ENCODE results near the gene DDN.

Gene DDN

DNA sequence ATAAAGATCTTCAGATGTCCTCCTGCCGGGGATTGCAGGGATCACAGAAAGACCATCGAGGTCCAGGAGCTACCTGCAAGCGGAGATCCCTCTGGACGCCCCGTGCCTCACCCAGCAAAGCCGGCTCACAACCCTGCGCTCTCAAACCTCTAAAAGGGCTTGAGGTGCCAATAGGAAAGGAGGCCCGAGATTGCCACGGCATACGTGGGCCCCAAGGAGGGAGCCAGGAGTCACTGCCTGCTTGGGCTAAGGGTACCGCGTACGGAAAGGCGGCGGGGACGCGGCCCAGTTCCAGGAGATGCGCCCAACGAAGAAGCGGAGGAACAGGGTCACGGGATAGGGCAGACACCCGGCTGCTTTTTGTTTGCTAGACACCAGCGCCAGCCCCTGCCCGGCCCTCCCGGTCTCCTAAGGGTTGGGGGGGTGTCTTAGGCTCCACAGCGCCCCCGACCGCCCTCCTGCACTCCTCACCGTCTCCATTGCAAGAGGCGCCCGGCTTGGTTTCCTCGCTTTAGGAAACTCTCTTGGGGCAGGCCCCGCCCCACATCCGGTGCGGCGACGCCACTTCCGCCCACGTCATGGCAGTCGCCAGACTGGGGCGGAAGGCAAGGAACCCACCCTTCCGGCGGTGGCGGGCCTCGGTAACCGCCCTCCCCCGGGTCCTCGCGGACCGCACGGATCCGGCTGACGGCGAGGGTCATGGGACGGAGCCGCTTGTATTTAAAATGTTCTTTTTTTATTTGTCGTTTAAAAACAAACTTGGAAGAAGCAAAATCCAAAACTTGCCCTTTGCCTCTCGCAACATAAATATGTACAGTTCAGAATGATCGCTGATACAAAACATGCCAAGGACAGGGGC lies 19.3 kb upstream of the DDN start, which contains the start of gene PRKAG1:
Gene PRKAG1 (minus strand): TSS at position 516 of the 859 bp plus-strand sequence. CDS start 36 bp downstream, at position 480.
- peak within 1 kb of the TSS; percentile 76 for H3K4me3 ChIP-seq (ENCODE audit: low read depth, low read length)
- DNase-seq (ENCODE audit: low read depth): peak; percentile 91

DNA sequence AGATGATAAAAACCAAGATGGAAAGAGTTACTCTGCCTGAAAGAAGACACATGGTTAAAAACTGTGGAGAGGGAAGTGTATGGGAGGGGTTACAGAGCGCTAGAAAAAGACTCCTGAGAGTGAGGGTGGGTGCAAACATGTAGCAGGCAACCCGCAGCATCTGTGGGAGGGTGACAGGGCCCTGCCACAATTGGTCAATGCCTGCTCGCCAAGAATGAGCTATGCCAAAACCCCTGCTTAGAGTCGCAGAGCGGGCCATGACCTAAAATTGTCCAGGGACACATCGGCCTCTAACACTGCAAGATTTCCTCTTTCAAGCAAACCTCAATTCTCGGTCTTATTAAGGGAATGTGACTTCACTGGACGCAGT lies 18.7 kb upstream of the DDN start:
- no peak for DNase-seq (ENCODE audit: low read depth)
- peak overlapping the region; percentile 76 for H3K4me3 ChIP-seq (ENCODE audit: low read depth, low read length)

DNA sequence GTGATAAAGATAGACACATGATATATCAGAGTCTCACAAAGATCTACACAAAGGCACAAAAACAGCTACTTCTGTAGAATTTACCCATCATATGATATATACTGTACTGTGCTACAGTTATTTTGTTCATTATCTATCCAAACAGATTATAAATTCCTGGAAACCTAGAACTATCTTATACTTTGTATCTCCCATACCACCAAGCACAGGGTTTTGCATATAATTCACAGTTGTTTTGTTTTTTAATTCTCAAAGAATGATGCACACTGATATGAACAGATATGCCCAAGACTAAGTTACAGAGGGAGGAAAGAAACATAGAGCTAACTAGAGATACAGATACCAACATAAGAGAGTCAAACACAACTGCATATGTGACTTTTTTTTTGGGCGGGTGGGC lies 16.0 kb upstream of the DDN start:
- H3K4me3 ChIP-seq (ENCODE audit: low read depth, low read length): no peak overlapping the region
- no peak for DNase-seq (ENCODE audit: low read depth)

DNA sequence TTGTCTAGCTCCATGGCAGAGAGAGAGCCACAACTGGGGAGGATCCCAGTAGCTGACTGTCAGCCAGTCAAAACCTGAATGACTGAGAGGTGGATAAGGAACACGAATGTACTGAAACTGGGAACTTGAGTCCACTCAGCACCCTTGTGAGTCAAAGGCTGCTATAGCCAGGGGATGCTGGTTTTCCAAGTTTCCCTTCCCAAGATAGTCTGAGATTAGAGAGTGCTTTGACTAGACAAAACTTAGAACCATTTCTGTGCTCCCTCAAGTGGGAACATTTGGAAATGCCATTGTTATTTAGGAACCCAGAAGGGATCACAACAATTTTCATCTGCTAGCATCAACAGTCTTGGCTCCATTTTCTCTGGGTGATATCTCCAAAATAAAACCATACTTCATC lies 15.4 kb upstream of the DDN start:
- no peak overlapping the region for H3K4me3 ChIP-seq (ENCODE audit: low read depth, low read length)

DNA sequence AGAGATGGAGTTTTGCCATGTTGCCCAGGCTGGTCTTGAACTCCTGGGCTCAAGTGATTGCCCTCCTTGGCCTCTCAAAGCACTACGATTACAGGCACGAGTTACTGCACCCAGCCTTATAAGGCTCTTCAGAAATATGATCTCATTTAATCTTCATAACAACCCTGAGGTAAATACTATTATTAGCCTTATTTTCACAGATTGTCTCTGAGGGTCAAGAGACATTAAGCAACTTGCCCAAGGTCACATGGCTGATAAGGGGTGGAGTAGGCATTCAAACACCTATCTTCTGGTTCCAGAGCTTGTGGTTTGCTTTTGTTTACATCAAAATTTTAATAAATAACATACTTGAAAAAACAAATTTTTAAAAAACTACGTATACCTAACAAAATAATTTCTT lies 14.3 kb upstream of the DDN start:
- no peak for DNase-seq (ENCODE audit: low read depth)

More for the DNA sequence above, 15.4 kb upstream of the DDN start:
- no peak for DNase-seq (ENCODE audit: low read depth)

DNA sequence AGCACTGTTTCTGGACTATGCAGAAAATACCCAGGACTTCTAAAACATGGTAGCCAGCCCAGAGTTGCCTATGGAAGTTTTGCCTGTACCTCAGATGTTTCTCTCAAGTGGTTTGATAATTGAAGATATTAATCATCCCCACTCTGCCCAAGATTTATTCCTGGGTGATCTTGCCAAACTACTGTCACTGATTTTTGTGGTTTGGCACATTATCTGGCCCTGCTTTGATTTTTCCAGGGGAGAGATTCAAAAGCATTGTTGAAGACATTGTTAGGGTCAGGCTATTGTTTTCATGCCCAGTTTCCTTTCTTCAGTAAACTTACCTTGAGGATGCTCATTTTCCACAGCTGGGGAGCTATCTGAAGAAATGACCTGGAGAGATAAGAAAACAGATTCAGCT lies 13.6 kb upstream of the DDN start:
- DNase-seq (ENCODE audit: low read depth): no peak

More for the DNA sequence above, 14.3 kb upstream of the DDN start:
- no peak overlapping the region for H3K4me3 ChIP-seq (ENCODE audit: low read depth, low read length)

DNA sequence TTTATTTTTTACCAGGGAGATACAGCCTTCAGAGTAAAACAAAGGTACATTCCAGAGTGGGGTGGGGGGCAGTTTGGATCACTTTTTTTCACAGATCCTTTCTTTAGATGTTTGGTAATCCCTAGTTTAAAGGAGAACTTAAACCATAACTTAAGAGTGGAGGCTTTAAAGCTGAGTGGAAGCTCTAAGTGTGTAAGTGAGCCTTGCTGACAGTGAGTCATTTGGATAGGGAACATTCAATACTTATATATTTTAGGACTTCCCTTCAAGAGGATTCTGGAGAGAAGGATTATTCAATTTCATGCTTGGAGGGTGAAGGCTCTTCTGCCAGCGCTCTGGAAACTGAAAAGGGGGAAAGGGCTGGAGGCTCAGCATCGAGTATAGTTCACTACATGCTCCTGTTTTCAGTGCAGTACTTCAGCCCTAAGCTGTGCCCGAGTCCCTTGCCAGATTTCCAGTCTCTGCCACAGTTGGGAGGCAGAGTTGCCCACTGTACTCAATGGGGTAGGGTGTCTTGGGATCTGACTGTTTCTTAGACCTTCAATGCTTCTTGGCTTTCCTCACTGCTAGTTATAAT lies 11.0 kb upstream of the DDN start:
- H3K4me3 ChIP-seq (ENCODE audit: low read depth, low read length): no peak overlapping the region
- no peak for DNase-seq (ENCODE audit: low read depth)

More for the DNA sequence above, 13.6 kb upstream of the DDN start:
- H3K4me3 ChIP-seq (ENCODE audit: low read depth, low read length): no peak overlapping the region

DNA sequence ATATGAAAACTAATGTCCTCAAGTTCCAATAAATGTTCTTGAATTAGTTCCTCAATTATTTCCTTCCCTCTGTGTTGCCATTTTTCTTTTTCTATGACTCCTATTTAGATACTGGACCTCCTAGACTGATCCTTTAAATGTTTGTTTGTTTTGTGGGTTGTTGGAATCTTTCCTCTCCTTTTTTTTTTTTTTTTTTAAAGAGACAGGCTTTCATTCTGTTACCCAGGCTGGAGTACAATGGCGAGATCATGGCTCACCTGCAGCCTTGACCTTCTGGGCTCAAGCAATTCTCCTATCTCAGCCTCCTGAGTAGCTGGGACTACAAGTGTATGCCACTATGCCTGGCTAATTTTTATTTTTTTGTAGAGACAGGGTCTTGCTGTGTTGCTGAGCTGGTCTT lies 9.8 kb upstream of the DDN start:
- H3K4me3 ChIP-seq (ENCODE audit: low read depth, low read length): no peak overlapping the region
- DNase-seq (ENCODE audit: low read depth): no peak

DNA sequence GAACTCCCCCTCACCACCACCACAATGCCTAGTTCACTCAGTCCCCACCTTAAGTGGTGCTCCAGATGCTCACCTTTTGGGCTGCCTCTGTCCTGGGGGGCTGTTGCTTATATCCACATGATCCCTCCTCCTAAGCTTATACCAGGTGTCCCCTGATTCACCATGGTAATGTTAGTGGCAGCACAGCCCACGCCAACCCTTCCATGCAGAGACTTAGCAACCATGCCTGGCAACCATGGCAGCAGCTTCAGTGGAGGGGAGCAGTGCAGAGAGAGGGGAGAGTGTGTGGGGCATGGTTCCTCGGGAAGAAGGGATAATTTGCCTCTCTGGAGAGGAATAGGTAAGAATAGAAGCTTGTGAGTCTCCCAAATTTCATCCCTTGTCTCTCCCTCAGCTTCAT lies 1.2 kb upstream of the DDN start:
- DNase-seq (ENCODE audit: low read depth): no peak
- H3K4me3 ChIP-seq (ENCODE audit: low read depth, low read length): no peak overlapping the region

DNA sequence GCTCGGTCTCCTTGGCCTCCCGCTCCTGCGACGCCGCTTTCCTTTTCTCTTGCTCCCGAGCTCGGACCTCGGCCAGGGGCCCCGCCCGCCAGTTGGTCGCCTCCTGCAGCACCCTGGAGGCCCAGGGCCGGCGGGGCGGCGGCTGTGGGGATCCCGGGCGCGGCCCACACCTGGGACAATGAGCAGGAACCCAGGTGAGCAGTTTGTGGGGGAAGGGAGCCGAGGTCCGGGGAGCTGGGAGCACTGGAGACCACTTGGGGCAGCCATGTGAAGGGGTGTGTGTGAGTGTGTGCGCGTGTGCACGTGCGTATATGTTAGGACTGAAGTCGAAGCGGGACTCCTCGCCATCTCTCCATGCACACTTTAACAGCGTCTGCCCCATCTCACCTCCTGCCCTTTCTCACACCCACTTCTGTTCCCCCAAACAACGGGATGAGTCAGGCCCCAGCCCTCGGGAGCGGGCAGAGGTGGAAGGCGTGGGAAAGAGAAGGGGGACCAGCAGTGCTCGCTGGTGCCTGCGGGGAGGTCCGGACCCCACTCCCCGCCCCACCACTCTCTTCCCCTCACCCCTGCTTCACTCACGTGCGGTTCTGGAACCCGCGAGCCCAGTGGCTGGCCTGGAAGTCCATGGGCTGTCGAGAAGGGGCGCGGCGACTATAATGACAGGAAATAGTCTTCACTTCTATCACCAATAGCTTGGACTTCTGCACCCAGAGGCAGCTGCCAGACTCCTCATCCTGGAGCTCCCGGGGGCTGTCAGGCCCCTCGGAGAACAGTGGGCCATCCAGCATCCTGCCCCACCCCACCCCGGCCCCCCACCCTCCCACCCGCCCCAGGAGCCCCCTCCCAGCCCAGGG lies 450 bp downstream of the DDN start:
- DNase-seq (ENCODE audit: low read depth): no peak
- peak overlapping the region; percentile 42 for H3K4me3 ChIP-seq (ENCODE audit: low read depth, low read length)

DNA sequence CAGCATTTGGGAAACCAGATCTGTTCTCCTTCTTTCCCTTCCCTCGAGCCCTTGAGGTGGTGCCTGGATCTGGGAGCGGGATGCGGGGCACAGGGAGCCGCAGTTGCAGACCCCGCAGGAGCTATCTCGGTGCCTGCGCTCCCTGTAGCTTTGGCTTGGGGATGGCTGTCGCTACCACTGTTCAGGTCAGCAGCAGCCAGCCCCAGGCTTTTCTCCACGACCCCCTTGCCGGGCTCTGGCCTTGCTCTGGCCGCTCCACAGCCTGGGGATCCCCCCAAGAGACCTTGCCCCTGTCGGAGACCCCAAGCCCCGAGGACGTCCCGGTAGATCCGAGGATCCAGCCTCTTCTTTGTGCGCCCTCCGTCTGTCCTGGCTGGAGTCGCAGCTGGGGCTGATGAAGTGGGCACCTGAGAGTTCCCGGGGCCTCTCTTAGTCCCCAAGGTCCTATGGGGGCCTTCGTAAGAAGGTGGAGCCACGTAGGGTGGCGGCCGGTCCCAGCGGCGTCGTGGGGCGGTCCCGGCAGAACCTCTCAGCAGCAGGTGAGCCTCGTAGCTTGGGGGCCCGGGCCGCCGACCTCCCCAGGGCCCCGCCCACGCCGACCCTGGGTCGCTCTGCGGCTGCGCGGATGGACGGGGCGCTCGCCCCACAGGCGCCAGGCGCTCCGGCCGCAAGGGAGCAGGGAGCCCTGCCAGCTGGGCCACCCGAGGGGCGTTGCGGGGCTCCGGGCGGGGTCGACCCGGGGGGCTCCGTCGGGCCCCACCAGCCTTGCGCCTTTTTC lies 1.3 kb downstream of the DDN start:
- DNase-seq (ENCODE audit: low read depth): no peak
- peak overlapping the region; percentile 42 for H3K4me3 ChIP-seq (ENCODE audit: low read depth, low read length)

DNA sequence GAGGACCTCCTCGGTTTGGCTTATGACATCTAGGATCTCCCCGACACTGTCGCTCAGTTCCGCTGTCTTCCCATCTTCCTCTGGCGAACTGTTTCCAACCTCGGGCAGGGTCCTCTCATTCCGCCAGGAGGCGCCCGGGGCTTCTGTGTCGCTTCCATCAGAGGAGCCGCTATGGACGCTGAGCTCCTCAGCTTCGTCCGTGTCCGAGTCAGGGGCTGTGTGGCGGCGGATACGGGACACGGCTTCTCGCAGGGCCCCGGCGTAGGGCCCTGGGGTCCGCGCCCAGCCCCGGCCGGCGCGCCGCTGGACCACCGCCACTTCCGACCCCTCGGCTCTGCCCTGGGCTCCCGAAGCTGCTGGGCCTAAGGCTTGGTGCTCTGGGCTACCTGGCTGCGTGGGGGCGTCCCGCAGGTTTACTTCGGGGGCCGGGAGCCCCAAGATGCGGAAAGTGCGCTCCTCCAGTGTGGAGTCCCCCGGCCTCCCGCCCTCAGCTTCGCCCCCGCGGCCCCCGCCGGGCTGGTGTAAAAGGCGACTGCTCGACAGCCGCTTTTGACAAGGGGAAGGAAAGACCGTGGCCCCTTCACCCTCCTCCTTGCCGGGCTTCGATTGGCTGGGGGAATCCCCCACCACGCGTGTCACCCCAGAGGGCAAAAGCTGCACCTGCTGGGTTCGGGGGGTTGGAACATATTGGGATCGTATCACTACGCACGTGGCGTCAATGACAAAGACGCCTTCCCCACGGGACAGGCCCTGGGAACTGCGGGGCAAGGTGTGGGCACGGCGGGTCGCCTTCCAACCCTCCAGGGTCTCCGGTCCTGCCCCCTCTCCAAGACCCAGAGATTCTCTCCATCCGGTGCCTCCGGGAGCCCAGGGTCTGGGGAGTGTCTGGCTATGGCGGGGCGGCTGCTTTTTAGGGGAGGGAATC lies 2.1 kb downstream of the DDN start:
- H3K4me3 ChIP-seq (ENCODE audit: low read depth, low read length): peak overlapping the region; percentile 38
- DNase-seq (ENCODE audit: low read depth): no peak

DNA sequence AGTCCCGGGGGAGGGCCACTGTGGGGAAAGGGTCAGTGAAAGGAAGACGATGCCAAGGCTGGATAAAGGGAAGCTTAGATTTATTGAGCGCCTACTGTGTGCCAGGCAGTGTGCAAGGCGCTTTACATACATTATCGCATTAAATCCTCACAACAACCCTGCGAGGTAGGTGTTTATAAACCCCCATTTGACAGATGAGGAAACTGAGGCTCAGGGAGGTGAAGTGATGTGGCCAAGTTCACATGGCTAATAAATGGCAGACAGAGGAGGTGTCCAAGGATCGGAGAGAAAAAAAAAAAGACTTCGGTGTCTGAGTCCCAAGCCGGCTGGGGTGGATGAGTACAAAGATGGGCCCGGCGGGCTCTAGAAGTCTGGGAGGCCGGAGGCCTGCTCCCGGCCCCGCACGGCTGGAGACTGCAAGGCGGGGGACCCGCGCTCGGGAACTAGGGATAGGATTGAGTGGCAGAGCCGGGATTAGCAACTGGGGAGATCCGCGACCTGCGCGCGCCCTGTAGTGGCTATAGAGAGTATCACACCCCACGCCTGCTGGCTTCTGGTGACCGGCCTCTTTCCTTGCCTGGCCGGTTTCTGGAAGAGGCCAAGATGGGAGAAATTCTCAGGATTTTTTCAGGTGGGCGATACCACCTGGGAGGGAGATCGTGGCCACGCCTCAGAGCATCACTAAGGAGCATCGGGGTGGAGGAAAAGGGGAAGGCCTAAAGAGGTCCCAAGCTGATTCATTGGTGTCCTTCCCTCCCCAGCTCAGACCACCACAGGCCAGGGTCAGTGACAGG lies 3.9 kb downstream of the DDN start:
- DNase-seq (ENCODE audit: low read depth): no peak
- H3K4me3 ChIP-seq (ENCODE audit: low read depth, low read length): peak overlapping the region; percentile 14

DNA sequence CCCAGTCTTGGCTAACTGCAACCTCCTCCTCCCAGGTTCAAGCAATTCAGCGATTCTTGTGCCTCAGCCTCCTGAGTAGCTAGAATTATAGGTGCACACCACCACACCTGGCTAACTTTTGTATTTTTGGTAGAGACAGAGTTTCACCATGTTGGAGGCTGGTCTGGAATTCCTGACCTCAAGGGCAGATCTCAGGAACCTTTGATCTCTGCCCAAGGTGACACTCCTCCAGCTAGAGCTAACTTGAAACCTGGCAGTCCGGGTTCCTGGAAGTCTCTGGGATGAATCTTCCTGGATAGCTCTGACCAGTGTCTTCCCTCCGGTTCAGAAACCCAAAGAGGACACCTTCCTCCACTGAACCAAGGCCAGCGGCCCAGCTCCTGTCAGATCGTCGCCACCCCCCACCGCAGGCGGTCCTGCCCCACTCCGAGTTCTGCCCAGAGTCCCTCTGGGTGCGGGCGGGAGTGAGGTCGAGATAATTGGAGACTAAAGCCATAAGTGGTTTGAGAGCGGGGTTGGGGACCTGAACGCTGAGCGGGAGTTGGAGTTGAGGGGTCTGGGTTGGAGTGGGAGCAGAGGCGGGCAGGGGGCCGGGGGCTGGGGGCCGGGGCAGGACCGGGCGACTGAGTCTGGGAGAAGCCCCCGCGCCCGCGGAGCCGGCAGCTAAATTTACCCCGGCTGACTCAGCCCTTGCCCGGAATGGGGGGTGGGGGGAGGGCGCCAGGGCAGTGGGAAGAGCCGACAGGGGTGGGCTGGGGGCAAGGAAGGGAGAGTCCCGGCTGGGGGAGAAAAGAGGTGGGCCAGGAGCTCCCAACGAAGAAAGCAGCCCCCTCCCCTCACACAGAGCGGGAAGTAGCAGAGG lies 4.7 kb downstream of the DDN start:
- H3K4me3 ChIP-seq (ENCODE audit: low read depth, low read length): no peak overlapping the region
- DNase-seq (ENCODE audit: low read depth): no peak

DNA sequence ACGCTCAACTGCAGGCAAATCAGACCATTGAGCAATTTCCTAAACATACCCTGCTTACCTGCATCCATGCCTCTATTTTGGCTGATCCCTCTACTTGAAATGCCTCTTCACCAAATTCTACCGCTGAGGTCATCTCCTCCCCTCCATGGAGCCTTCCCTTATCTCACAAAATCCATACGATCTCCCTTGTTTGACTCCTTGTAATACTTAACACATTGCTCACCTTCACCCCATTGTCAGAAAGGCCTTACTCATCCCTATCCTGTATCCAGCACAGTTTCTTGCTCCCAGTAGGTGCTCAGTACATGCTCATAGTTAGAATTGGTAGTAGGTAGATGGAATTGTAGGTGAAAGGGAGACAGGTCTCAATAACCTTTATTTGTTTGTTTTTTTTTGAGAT lies 5.4 kb downstream of the DDN start:
- no peak for DNase-seq (ENCODE audit: low read depth)

DNA sequence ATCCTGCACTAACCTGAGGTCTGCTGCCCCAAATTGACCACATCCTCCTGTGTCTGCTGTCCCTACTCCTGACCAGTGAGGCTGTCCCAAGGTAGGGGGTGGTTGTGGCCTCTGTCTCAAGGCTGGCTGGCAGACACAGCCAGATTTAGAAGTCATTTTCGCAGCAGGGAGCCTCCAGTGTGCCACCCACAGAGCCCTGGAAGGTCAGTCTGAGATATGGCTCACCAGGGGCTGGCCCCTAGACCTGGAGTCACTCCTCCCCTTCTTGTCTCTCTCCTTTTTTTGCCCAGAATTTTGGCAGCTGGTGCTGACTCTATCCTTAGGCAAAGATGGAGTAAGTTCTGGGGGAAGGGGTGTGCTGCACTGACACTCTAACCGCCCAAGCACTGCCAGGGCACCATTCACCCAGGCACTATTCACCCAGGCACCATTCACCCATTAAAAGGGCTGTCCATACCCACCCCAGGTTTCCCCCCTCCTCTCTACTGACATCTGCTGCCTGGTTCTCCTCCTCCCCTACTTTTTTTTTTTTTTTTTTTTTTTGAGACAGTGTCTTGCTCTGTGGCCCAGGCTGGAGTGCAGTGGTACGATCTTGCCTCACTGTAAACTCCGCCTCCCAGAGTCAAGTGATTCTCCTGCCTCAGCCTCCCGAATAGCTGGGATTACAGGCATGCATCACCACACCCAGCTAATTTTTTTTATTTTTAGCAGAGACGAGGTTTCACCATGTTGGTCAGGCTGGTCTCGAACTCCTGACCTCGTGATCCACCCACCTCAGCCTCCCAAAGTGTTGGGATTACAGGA lies 7.7 kb downstream of the DDN start:
- no peak overlapping the region for H3K4me3 ChIP-seq (ENCODE audit: low read depth, low read length)
- no peak for DNase-seq (ENCODE audit: low read depth)

More for the DNA sequence above, 5.4 kb downstream of the DDN start:
- H3K4me3 ChIP-seq (ENCODE audit: low read depth, low read length): no peak overlapping the region
